ENCODE data around the gene CSMD2. TPM values are rescaled to one million over a fixed set of nuclear protein-coding genes. Genes with fewer than 3 reads are reported as not detected.

Gene CSMD2
- total and polyA plus RNA-seq, 2 of the 8 experiments (the other 6 are each of a cell fraction or from before 2014, with no cell fraction given): 7.0 to 14.7 TPM

- FAIRE-seq (no peak), DNase-seq (ENCODE audit: low read depth in 1 of 2, low spot score in 2 of 2) (no peak)
- H4K8ac ChIP-seq (ENCODE audit: extremely low read depth, insufficient read depth, low read length): no peak overlapping the region
- no peak overlapping the region for H3K14ac ChIP-seq (ENCODE audit: insufficient read length)
- H4K5ac ChIP-seq (ENCODE audit: insufficient read length, low read depth, low read length): no peak overlapping the region
- no peak overlapping the region for H2AFZ ChIP-seq (ENCODE audit: low read length)
- H3K23ac ChIP-seq (ENCODE audit: insufficient read length): no peak overlapping the region
- no peak overlapping the region for H2BK12ac ChIP-seq (ENCODE audit: low read depth, low read length)
- no peak overlapping the region for H3K27ac ChIP-seq (ENCODE audit: low read depth, low read length)
- no peak overlapping the region for H2BK20ac ChIP-seq (ENCODE audit: low read length)
- no peaks in the 10 kb centered on the region for H3K4me1 ChIP-seq (replicated peaks in 1 of 4; ENCODE audit: control insufficient read depth in 3 of 4, insufficient read depth in 4 of 4, low read length in 3 of 4)
- no peak overlapping the region for H3K18ac ChIP-seq (ENCODE audit: extremely low read depth, low read length)
- H3K4me3 ChIP-seq (ENCODE audit: extremely low read depth in 1 of 4, insufficient read depth in 2 of 4, low read depth in 3 of 4, low read length in 4 of 4): no peak overlapping the region
- no peaks in the 10 kb centered on the region for H3K23me2 ChIP-seq (ENCODE audit: low read depth, low read length)
- H2AK5ac ChIP-seq (ENCODE audit: low read depth, low read length): no peak overlapping the region
- H3K4me2 ChIP-seq (ENCODE audit: insufficient read depth in 1 of 2, low read depth in 2 of 2, low read length in 2 of 2): no peak overlapping the region
- no peak overlapping the region for H3K9ac ChIP-seq (replicated peaks in 1 of 4; ENCODE audit: extremely low read depth in 1 of 4, low read depth in 3 of 4, low read length in 3 of 4)
- no peak overlapping the region for H2BK120ac ChIP-seq (replicated peaks; ENCODE audit: low read depth, low read length)
- H3K79me1 ChIP-seq (ENCODE audit: low read depth, low read length): no peaks in the 10 kb centered on the region
- ChIA-PET POLR2A (ENCODE audit: partially characterized antibody) (no interaction called here), CTCF (ENCODE audit: partially characterized antibody) (interaction anchor here (1.2 kb wide), 1 partner anchor 289 kb away, joined by 3 read pairs; no protein-coding TSS in a partner anchor)
- 93% methylated on average over 1 of the region's 1 CpG; no CpG with 5 or more reads in 1 of the 2 experiments for WGBS, 2 experiments (ENCODE audit: extremely low coverage in 1 of 2, insufficient coverage in 1 of 2, insufficient read length in 1 of 2, insufficient replicate concordance in 2 of 2, low coverage in 1 of 2, low lambda C conversion rate in 2 of 2, missing lambda C conversion rate in 1 of 2)
- H2BK5ac ChIP-seq (ENCODE audit: low read depth, low read length): no peak overlapping the region
- no peak overlapping the region for H2BK15ac ChIP-seq (ENCODE audit: low read length)
- H3K9me3 ChIP-seq (ENCODE audit: insufficient read depth in 2 of 2, low read depth in 1 of 2, low read length in 1 of 2): peaks cover 10 to 12% of the 10 kb centered on the region in 2 experiments
- H3K56ac ChIP-seq (replicated peaks; ENCODE audit: insufficient read length, low read depth, low read length): no peak overlapping the region
- no peaks in the 10 kb centered on the region for H3K79me2 ChIP-seq (ENCODE audit: control insufficient read depth in 1 of 2, insufficient read depth in 2 of 2, low read length in 2 of 2)
- no peaks in the 10 kb centered on the region for H4K20me1 ChIP-seq (replicated peaks in 1 of 2; ENCODE audit: control insufficient read depth in 1 of 2, insufficient read depth in 2 of 2, low read length in 2 of 2)
- H3K4ac ChIP-seq (replicated peaks; ENCODE audit: insufficient read length, low read depth, low read length): no peak overlapping the region
- no peaks in the 10 kb centered on the region for H3K27me3 ChIP-seq (replicated peaks in 1 of 4; ENCODE audit: control insufficient read depth in 3 of 4, extremely low read depth in 1 of 4, insufficient read depth in 3 of 4, low read length in 3 of 4)
- no peak overlapping the region for H4K91ac ChIP-seq (replicated peaks; ENCODE audit: insufficient read length, low read length)
- H3K36me3 ChIP-seq (ENCODE audit: control insufficient read depth in 2 of 4, insufficient read depth in 4 of 4, low read length in 3 of 4): peaks cover 0 to 16% (median 0%) of the 10 kb centered on the region in 4 experiments; a peak in 3 of 8 replicates
- TF ChIP-seq CTCF (IDR thresholded peaks at IDR 0.05; ENCODE audit: control extremely low read depth in 1 of 3, insufficient read depth in 1 of 3, low read depth in 1 of 3, low read length in 3 of 3) (no peak), YY1 (IDR thresholded peaks at IDR 0.05; ENCODE audit: low read depth, low read length) (no peak), RAD21 (IDR thresholded peaks at IDR 0.05 in 1 of 2, conservative IDR thresholded peaks at IDR 0.05 in 1 of 2; ENCODE audit: low read depth in 2 of 2, low read length in 2 of 2) (no peak), SAP30 (IDR thresholded peaks at IDR 0.05; ENCODE audit: insufficient read depth, insufficient replicate concordance, low read length) (no peak), SP4 (IDR thresholded peaks at IDR 0.05; ENCODE audit: low read length) (no peak), NRF1 (IDR thresholded peaks at IDR 0.05; ENCODE audit: low read depth, low read length) (no peak)
Observed at GRCh38 chr1:33841494-33841893, 323.5 kb downstream of the CSMD2 start.
